ENCODE measurements around the gene COL25A1. TPM values are rescaled to one million over a fixed set of nuclear protein-coding genes. Genes with fewer than 3 reads are reported as not detected.

Gene COL25A1
- total RNA-seq, 1 experiment from 2014 or later = 4.2 TPM

DNA sequence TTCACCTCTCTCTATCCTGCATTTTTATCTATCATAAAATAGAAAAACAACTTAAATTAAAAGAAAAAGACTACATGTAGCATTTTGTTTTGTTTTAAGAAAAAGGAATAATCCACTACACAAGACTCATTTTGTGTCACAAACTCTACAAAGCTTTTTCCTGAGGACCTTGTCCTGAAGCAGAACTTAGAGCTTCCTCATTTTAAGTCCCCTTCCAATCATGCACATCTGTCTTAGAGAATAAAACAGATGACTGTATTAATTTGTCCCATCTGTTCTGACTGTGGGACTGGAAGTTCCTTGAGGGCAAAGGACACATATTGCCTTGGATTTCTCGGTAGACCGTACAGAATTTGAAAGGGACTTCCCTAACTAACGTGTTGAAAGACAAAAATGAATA is 218.5 kb downstream of the COL25A1 start:
- Mint-ChIP-seq H3K27me3 (ENCODE audit: low read depth) (no peaks in the 10 kb centered on the region), H3K4me1 (peaks cover 5 to 6% of the 10 kb centered on the region in 2 experiments), H3K36me3 (ENCODE audit: insufficient read depth in 1 of 3, low read depth in 3 of 3) (no peaks in the 10 kb centered on the region), H3K4me3 (no peak overlapping the region), H3K9me3 (no peaks in the 10 kb centered on the region), H3K27ac (no peak overlapping the region)
- no peak overlapping the region for H3K14ac ChIP-seq (ENCODE audit: insufficient read depth, low read length)
- no peaks in the 10 kb centered on the region for H3K23me2 ChIP-seq (ENCODE audit: insufficient read length, low read depth, low read length, poor library complexity, severe bottlenecking)
- no peak overlapping the region for H2BK120ac ChIP-seq (ENCODE audit: low read depth, low read length, poor library complexity, severe bottlenecking)
- no peak for DNase-seq
- H2AFZ ChIP-seq (ENCODE audit: low read length) = no peak overlapping the region
- H2AK5ac ChIP-seq (ENCODE audit: insufficient read length, low read length) = no peak overlapping the region
- H3K79me1 ChIP-seq (ENCODE audit: insufficient read depth, low read depth, low read length, poor library complexity, severe bottlenecking) = no peaks in the 10 kb centered on the region
- no peak overlapping the region for H4K91ac ChIP-seq (ENCODE audit: insufficient read length, low read depth, low read length)
- H3K4ac ChIP-seq (ENCODE audit: low read depth, low read length) = no peak overlapping the region
- no peak overlapping the region for H3K18ac ChIP-seq (ENCODE audit: insufficient read length, low read depth, low read length)
- H3K9me3 ChIP-seq (ENCODE audit: control insufficient read depth, low read depth, low read length) = no peaks in the 10 kb centered on the region
- no peak overlapping the region for H2BK5ac ChIP-seq (ENCODE audit: insufficient read length, low read length)
- H2BK15ac ChIP-seq (ENCODE audit: low read depth, low read length) = no peak overlapping the region
- no CpG with 5 or more reads among the region's 3 CpGs for WGBS (ENCODE audit: extremely low coverage, insufficient read length, low lambda C conversion rate)
- H3K23ac ChIP-seq (ENCODE audit: insufficient read length, low read depth, low read length) = no peak overlapping the region
- H3T11ph ChIP-seq (ENCODE audit: low read length) = no peak overlapping the region
- H2BK12ac ChIP-seq (ENCODE audit: insufficient read length, low read depth, low read length) = no peak overlapping the region
- no peak overlapping the region for H4K8ac ChIP-seq (replicated peaks; ENCODE audit: insufficient read length, low read depth, low read length)
- no peak overlapping the region for H3K27ac ChIP-seq (ENCODE audit: insufficient read length, low read depth, low read length)
- H4K20me1 ChIP-seq (ENCODE audit: control insufficient read depth, insufficient read depth, insufficient read length) = no peaks in the 10 kb centered on the region
- TF ChIP-seq, protein P1, sequence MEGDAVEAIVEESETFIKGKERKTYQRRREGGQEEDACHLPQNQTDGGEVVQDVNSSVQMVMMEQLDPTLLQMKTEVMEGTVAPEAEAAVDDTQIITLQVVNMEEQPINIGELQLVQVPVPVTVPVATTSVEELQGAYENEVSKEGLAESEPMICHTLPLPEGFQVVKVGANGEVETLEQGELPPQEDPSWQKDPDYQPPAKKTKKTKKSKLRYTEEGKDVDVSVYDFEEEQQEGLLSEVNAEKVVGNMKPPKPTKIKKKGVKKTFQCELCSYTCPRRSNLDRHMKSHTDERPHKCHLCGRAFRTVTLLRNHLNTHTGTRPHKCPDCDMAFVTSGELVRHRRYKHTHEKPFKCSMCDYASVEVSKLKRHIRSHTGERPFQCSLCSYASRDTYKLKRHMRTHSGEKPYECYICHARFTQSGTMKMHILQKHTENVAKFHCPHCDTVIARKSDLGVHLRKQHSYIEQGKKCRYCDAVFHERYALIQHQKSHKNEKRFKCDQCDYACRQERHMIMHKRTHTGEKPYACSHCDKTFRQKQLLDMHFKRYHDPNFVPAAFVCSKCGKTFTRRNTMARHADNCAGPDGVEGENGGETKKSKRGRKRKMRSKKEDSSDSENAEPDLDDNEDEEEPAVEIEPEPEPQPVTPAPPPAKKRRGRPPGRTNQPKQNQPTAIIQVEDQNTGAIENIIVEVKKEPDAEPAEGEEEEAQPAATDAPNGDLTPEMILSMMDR (conservative IDR thresholded peaks at IDR 0.05) = no peak
- no peak overlapping the region for H3K9ac ChIP-seq (ENCODE audit: extremely low read depth, insufficient read length, low read length)
- no peak overlapping the region for H3K56ac ChIP-seq (ENCODE audit: insufficient read length, low read depth, low read length)
- H4K5ac ChIP-seq (ENCODE audit: insufficient read length, low read depth, low read length) = no peak overlapping the region
- no peaks in the 10 kb centered on the region for H3K27me3 ChIP-seq (ENCODE audit: insufficient read depth, low read length)
- H3K4me2 ChIP-seq (ENCODE audit: insufficient read depth, insufficient read length, low read length) = no peak overlapping the region
- no peaks in the 10 kb centered on the region for H3K79me2 ChIP-seq (ENCODE audit: insufficient read depth, low read length)
- no peaks in the 10 kb centered on the region for H3K4me1 ChIP-seq (ENCODE audit: insufficient read depth, low read length)
- no peak overlapping the region for H2BK20ac ChIP-seq (ENCODE audit: low read depth, low read length, poor library complexity, severe bottlenecking)
